OCI-LY1 (cell line): ENCODE data around the gene PDE11A.

ENCODE experiments used
- EZH2 ChIP-seq: fragments of 200-600 bp; sonication (generic), shearing (Covaris generic); IDR thresholded peaks from 2 replicates; pipeline ENCODE4 v1.8.0; 2017; ENCODE audit warnings: borderline replicate concordance, mixed run types, mild to moderate bottlenecking, antibody characterized with exemption, low read length, moderate library complexity, mixed read lengths
- TF ChIP-seq, protein P1 (sequence below): fragments of 200-600 bp; sonication (generic), shearing (Covaris generic); IDR thresholded peaks from 2 replicates; pipeline ENCODE4 v1.5.1; 2017; ENCODE audit warnings: mild to moderate bottlenecking, antibody characterized with exemption, low read length, moderate library complexity, mixed read lengths

DNA sequence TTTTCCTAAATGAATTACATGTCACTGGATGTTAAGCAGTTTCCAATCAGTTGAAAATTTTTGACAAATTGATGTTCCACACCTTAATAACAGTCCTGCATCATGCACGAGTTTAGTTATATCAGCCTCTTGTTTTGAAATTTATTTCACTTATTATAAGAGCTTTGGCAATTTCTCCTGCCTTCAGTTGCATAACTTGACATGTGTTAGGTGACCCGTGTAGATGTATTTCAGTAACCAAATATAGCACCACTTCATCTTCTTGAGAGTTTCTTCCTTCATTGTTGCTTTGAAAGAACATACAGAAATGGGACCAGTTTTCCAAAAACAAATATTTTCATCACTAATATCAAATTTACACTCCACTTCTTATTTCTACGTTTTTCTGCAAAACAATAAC, 202.7 kb downstream of the PDE11A start:
- TF ChIP-seq, protein P1, sequence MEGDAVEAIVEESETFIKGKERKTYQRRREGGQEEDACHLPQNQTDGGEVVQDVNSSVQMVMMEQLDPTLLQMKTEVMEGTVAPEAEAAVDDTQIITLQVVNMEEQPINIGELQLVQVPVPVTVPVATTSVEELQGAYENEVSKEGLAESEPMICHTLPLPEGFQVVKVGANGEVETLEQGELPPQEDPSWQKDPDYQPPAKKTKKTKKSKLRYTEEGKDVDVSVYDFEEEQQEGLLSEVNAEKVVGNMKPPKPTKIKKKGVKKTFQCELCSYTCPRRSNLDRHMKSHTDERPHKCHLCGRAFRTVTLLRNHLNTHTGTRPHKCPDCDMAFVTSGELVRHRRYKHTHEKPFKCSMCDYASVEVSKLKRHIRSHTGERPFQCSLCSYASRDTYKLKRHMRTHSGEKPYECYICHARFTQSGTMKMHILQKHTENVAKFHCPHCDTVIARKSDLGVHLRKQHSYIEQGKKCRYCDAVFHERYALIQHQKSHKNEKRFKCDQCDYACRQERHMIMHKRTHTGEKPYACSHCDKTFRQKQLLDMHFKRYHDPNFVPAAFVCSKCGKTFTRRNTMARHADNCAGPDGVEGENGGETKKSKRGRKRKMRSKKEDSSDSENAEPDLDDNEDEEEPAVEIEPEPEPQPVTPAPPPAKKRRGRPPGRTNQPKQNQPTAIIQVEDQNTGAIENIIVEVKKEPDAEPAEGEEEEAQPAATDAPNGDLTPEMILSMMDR, result no peak
- no peak for TF ChIP-seq EZH2
